HG03095 (cell line): ENCODE data around the gene GTF2H4.

Experiments used
- ATAC-seq: cut with Tn5 transposase; IDR thresholded peaks from one replicate; pipeline ENCODE4 v1.9.1; 2021; ENCODE audit warnings: moderate library complexity; ENCODE audit not compliant: unreplicated experiment

The GTF2H4 gene

GRCh38 chr6:30882204-30882758 is 25.7 kb upstream of the GTF2H4 start:
- no peak for ATAC-seq

GRCh38 chr6:30882759-30883684 is 25.0 kb upstream of the GTF2H4 start:
- no peak for ATAC-seq

GRCh38 chr6:30883685-30884520 is 24.1 kb upstream of the GTF2H4 start, which contains the start of gene DDR1:
DDR1 (plus strand) TSS chr6:30884519; CDS start chr6:30888730, 4,211 bp downstream.
- no peak for ATAC-seq

- no peak for ATAC-seq
These were observed 23.2 kb upstream of the GTF2H4 start for GRCh38 chr6:30884521-30885480.

GRCh38 chr6:30885481-30885998 is 22.5 kb upstream of the GTF2H4 start:
- no peak for ATAC-seq

GRCh38 chr6:30885999-30886896 is 21.8 kb upstream of the GTF2H4 start:
- no peak for ATAC-seq

GRCh38 chr6:30886897-30887255 is 21.1 kb upstream of the GTF2H4 start:
- ATAC-seq, result no peak

GRCh38 chr6:30887901-30888815 is 19.8 kb upstream of the GTF2H4 start:
- ATAC-seq, result no peak

- ATAC-seq, result no peak
These were observed 19.1 kb upstream of the GTF2H4 start for GRCh38 chr6:30888816-30889495.

GRCh38 chr6:30889496-30889885 is 18.5 kb upstream of the GTF2H4 start:
- ATAC-seq, result no peak

- no peak for ATAC-seq
These were observed 17.9 kb upstream of the GTF2H4 start for GRCh38 chr6:30889921-30890645.

- ATAC-seq, result no peak
These were observed 17.2 kb upstream of the GTF2H4 start for GRCh38 chr6:30890646-30891449.

GRCh38 chr6:30891450-30891723 is 16.6 kb upstream of the GTF2H4 start:
- no peak for ATAC-seq

GRCh38 chr6:30891816-30892538 is 16.0 kb upstream of the GTF2H4 start:
- ATAC-seq, result no peak

- ATAC-seq, result no peak
These were observed 14.9 kb upstream of the GTF2H4 start for GRCh38 chr6:30893001-30893591.
